ENCODE measurements around the gene SLC13A1.

Gene SLC13A1

DNA sequence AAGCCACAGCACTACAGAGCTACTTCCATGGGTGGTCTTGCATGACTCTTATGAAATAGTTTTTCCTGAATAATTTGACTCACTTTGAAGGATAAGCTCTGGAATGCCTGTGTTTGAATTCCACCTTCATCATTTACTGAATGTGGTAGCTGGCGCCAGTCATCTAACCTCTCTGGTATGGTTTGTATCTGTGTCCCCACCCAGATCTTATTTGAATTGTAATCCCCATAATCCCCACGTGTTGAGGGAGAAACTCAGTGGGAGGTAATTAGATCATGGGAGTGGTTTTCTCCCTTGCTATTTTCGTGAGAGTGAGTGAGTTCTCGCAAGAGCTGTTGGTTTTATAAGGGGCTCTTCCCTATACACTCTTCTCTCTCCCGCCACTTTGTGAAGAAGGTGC is 11.2 kb upstream of the SLC13A1 start:
- DNase-seq (ENCODE audit: low read depth) = peak; percentile 23
- no peak overlapping the region for H3K4me3 ChIP-seq (ENCODE audit: low read depth, low read length)
- TF ChIP-seq, protein P1, sequence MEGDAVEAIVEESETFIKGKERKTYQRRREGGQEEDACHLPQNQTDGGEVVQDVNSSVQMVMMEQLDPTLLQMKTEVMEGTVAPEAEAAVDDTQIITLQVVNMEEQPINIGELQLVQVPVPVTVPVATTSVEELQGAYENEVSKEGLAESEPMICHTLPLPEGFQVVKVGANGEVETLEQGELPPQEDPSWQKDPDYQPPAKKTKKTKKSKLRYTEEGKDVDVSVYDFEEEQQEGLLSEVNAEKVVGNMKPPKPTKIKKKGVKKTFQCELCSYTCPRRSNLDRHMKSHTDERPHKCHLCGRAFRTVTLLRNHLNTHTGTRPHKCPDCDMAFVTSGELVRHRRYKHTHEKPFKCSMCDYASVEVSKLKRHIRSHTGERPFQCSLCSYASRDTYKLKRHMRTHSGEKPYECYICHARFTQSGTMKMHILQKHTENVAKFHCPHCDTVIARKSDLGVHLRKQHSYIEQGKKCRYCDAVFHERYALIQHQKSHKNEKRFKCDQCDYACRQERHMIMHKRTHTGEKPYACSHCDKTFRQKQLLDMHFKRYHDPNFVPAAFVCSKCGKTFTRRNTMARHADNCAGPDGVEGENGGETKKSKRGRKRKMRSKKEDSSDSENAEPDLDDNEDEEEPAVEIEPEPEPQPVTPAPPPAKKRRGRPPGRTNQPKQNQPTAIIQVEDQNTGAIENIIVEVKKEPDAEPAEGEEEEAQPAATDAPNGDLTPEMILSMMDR (conservative IDR thresholded peaks at IDR 0.05; ENCODE audit: low read depth, low read length) = no peak

DNA sequence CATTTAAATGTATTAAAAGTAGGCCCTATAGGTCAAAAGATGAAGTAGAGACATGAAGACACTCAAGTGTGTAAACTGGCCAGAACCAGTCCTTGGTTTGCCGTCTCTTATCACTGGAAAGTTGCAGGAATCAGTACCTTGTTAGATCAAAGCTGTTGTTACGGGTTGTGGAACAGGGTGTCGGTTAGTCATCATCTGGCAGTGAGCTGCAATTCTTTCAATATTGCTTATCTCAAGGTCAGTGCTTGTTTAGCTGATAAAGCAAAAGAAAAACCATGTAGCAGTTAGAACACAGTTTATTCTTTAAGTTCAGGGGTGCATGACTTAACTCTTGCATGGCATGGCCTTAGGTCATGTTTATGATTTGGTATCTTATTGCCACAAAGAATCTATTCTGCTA is 10.0 kb upstream of the SLC13A1 start:
- H3K4me3 ChIP-seq (ENCODE audit: low read depth, low read length) = no peak overlapping the region
- DNase-seq (ENCODE audit: low read depth) = peak; percentile 71
- TF ChIP-seq, protein P1 (conservative IDR thresholded peaks at IDR 0.05; ENCODE audit: low read depth, low read length) = no peak

DNA sequence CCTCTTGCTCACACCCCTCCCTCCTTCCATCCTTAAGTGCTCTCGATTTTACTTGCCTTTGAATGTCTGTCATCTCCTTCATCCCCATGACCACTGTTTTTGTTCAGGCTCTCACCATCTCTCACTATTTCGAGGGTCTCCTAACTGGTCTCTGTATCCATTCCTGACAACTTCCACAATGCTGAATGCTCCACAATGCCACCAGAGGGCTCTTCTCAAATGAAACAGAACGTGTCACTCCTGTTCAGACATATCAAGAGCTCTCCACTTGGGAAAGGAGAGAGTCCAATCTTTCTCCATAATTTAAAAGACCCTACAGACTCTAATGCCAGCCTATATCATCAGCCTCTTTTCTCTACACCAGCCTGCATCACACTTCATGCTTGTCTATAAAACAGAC is 9.0 kb upstream of the SLC13A1 start:
- TF ChIP-seq, protein P1 (conservative IDR thresholded peaks at IDR 0.05; ENCODE audit: low read depth, low read length) = peak; percentile 83
- H3K4me3 ChIP-seq (ENCODE audit: low read depth, low read length) = no peak overlapping the region
- peak; percentile 73 for DNase-seq (ENCODE audit: low read depth)

DNA sequence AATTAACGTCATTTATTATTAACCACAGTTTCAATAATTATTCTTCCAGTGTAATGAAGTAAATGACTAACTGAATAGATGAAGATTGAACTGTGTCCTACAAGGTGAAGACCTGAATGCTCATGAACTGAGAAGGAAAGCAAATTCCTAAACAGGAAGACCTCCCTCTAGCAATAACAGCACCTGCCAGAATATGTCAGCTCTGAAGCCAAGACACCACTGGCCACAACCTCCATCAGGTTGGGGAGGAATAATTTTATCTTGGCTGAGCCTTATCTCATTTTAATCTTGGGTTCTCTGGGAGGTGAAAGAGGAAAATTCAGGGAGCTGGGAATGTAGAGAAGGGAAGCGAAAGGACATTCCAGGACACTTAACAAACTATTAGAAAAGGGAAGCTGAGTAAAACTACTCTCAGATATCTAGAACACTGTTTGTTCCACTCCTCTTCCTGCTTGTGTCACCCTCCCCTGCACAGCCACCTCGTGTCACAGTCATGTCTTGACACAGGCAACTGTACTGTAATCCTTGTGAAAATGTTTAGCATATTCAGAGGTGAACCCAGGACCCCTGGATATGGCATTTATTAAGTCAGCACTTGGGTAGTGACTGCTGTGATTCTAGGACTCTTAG is 4.6 kb upstream of the SLC13A1 start:
- DNase-seq (ENCODE audit: low read depth) = no peak
- TF ChIP-seq, protein P1 (conservative IDR thresholded peaks at IDR 0.05; ENCODE audit: low read depth, low read length) = no peak
- H3K4me3 ChIP-seq (ENCODE audit: low read depth, low read length) = no peak overlapping the region

DNA sequence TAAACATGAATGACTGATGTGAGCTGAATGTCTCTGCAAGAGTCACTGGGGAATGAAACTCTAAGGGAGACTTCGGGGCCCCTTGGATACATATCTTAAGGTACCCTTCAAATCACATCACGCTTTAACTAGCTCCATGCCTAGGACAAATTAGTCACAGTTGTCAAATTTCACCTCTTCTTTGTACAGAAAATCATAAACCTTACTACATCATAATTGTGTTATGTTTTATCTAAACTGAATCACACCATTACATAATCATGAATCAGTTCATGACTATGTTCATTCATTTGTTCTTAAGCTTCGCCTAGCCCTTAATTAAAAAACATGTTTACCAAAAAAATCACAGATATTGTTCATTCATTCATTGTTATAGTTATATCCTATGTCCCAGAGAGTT is 2.1 kb upstream of the SLC13A1 start:
- TF ChIP-seq, protein P1 (conservative IDR thresholded peaks at IDR 0.05; ENCODE audit: low read depth, low read length) = no peak
- DNase-seq (ENCODE audit: low read depth) = no peak
- H3K4me3 ChIP-seq (ENCODE audit: low read depth, low read length) = no peak overlapping the region

DNA sequence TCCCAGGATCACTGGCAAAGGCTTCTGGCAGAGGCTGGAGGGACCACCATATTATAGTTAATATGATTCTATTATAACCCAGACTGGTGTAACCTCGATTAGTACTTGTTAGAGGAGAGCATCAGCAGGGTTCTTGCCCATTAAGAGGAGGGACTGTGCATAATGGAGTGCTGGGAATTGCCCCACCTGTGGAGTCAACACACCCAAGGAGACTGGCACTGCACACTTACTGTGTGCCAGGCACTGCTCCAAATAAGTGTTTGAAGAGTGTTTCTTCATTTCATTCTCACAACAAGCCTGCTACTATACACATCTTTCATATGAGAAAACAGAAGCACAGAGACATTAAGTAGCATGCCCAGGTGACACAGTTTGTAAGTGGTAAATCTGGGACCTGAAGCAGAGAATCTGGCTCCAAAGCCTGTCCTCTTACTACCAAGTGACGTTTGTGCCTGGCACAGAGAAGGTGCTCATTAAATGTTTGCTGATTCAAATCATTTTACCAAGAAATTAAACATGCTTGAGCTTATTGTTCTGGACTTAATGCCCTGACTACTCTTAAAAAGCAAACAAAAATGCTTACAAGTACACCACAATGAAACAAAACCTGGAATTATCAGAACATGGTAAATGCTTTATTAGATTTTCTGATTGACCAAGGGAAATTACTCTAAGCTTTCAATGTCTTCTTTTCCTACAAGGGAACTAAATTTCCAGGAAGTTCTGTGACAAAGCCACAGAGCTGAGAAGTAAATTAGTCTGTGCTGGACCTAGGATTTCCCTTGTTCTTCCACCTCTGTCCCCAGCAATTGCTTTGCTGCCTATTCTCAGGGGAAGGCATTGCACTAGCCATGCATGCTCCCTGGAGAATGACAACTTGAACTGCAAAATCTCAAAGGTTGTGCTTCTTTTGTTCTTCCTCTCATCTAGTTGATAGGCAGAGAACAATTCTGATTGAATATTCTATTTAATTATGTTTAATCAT is 809 bp downstream of the SLC13A1 start:
- TF ChIP-seq, protein P1 (conservative IDR thresholded peaks at IDR 0.05; ENCODE audit: low read depth, low read length) = no peak
- H3K4me3 ChIP-seq (ENCODE audit: low read depth, low read length) = no peak overlapping the region
- DNase-seq (ENCODE audit: low read depth) = no peak

Measured in choroid plexus epithelial cell (primary cell).